ENCODE data around the gene RNF26. TPM values are rescaled to one million over a fixed set of nuclear protein-coding genes. Genes with fewer than 3 reads are reported as not detected.
A peak's percentile ranks its signal among the peaks of the same experiment; 100 is the strongest.

RNF26 gene
- polyA plus RNA-seq, 1 of the 3 experiments (the other 2 are of a cell fraction), result 31.9 TPM

GRCh38 chr11:119377961-119378667, 43.8 kb downstream of the RNF26 start:
- no peak overlapping the region for H3K4me2 ChIP-seq
- H3K4me3 ChIP-seq (ENCODE audit: low read depth in 2 of 2, low read length in 1 of 2), result no peak overlapping the region
- no peaks in the 10 kb centered on the region for H3F3A ChIP-seq (replicated peaks; ENCODE audit: insufficient read depth)
- H3K36me3 ChIP-seq (replicated peaks in 1 of 2; ENCODE audit: control insufficient read depth in 1 of 2, insufficient read depth in 2 of 2, low read length in 1 of 2), result no peaks in the 10 kb centered on the region
- TF ChIP-seq PBX3 (IDR thresholded peaks at IDR 0.05), result no peak
- no peak for TF ChIP-seq FOXJ3 (CRISPR knock-in tag; IDR thresholded peaks at IDR 0.05)
- TF ChIP-seq USF2 (IDR thresholded peaks at IDR 0.05; ENCODE audit: borderline replicate concordance, low read depth, low read length), result no peak
- no peak for TF ChIP-seq EP300 (IDR thresholded peaks at IDR 0.05; ENCODE audit: borderline replicate concordance in 1 of 2, low read depth in 1 of 2, low read length in 1 of 2)
- no peak for TF ChIP-seq REST (IDR thresholded peaks at IDR 0.05; ENCODE audit: low read depth, low read length)
- no peak for TF ChIP-seq RAD21 (IDR thresholded peaks at IDR 0.05; ENCODE audit: low read length)
- TF ChIP-seq SMC3 (IDR thresholded peaks at IDR 0.05; ENCODE audit: low read depth, low read length), result no peak
- no peak for TF ChIP-seq GABPA (IDR thresholded peaks at IDR 0.05; ENCODE audit: low read depth)
- TF ChIP-seq ELF1 (IDR thresholded peaks at IDR 0.05), result no peak
- TF ChIP-seq GATA2 (CRISPR knock-in tag; IDR thresholded peaks at IDR 0.05), result no peak
- no peak for TF ChIP-seq MAX (IDR thresholded peaks at IDR 0.05; ENCODE audit: low read depth)
- TF ChIP-seq JUND (IDR thresholded peaks at IDR 0.05), result no peak
- TF ChIP-seq MXI1 (IDR thresholded peaks at IDR 0.05; ENCODE audit: low read depth, low read length), result no peak
- no peak for TF ChIP-seq MEF2A (IDR thresholded peaks at IDR 0.05; ENCODE audit: borderline replicate concordance, low read depth)
- no peak for TF ChIP-seq RXRA (IDR thresholded peaks at IDR 0.05; ENCODE audit: borderline replicate concordance, low read depth)
- no peak for TF ChIP-seq YY1 (IDR thresholded peaks at IDR 0.05; ENCODE audit: low read depth)
- TF ChIP-seq TCF12 (IDR thresholded peaks at IDR 0.05), result no peak
- 88% methylated on average over 2 of the region's 6 CpGs for WGBS (ENCODE audit: low lambda C conversion rate)
- H3K9me3 ChIP-seq, result no peaks in the 10 kb centered on the region
- H3K27ac ChIP-seq (ENCODE audit: low read depth in 2 of 2, low read length in 1 of 2), result no peak overlapping the region
- ChIA-PET CTCF (interaction anchor here (0.7 to 22.5 kb wide), 6 partner anchors 14 to 99 kb away, joined by 3 to 390 read pairs (median 126); partner anchors contain the start of gene C1QTNF5), POLR2A (no interaction called here)
- DNase-seq, result peak; percentile 8
- H3K79me2 ChIP-seq (ENCODE audit: insufficient read depth), result no peaks in the 10 kb centered on the region
- H2AFZ ChIP-seq (ENCODE audit: low read depth), result no peak overlapping the region
- H4K20me1 ChIP-seq (ENCODE audit: insufficient read depth), result no peaks in the 10 kb centered on the region
- H3K4me1 ChIP-seq (ENCODE audit: control insufficient read depth in 1 of 2, insufficient read depth in 2 of 2, low read depth in 1 of 2, low read length in 1 of 2), result peaks cover 4 to 75% of the 10 kb centered on the region in 2 experiments
- no peaks in the 10 kb centered on the region for H3K27me3 ChIP-seq (ENCODE audit: insufficient read depth)
- no peak overlapping the region for H3K9ac ChIP-seq
- no peaks in the 10 kb centered on the region for H3K9me2 ChIP-seq
